Amniotic stem cell (primary cell): ENCODE measurements around the gene IP6K1.
"Not testable (repeated sequence)": the region's sequence is repeated elsewhere in the genome, so short reads cannot be mapped to it uniquely, and the experiment has no call there.

Source experiments
- DNase-seq: peaks from one replicate; lab custom pipeline; 2025; lab: John Stamatoyannopoulos, UW

Gene IP6K1

GRCh38 chr3:49786357-49787181, at the start of gene IP6K1:
IP6K1 (minus strand) TSS chr3:49786542; CDS start chr3:49748040, 38,502 bp downstream.
- DNase-seq, result peak; percentile 99

DNA sequence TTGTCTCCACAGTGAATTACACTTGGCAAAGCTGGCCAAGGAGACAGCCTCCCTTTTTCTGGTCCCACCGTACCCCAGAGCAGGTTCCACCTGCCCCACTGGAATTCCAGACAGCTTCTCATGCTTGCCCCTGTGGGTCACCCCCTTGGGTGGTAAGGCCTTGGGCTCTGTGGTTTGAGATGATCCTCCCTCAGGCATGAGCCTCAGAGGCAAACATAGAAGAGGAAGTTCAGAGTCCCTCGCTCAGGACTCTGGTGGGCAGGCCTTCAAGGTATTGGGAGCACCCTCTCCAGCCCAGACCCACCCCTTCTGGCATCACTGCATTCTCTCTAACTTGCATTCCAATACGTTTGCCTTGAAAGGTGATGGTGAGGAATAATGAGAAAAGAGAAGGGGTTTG, 45.0 kb upstream of the IP6K1 start:
- DNase-seq, result no peak

DNA sequence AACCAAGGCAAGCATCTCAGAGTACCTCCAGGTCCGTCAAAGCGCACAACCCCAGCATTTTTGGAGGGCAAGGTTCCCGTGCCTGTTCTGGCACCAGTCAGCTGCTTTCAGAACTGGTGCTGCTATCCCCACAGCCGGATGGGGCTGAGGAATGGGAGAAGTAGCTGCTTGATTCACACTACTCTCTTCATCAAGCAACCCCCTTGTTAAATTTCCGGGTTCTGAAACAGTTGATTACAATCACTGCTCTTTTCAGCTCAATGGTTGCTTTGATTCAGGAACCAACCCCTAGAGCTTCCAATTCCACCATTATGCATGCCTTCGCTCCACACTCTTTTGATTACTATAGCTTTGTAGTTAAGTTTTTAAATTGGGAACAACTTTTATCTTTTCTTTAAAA, 39.7 kb upstream of the IP6K1 start:
- no peak for DNase-seq

DNA sequence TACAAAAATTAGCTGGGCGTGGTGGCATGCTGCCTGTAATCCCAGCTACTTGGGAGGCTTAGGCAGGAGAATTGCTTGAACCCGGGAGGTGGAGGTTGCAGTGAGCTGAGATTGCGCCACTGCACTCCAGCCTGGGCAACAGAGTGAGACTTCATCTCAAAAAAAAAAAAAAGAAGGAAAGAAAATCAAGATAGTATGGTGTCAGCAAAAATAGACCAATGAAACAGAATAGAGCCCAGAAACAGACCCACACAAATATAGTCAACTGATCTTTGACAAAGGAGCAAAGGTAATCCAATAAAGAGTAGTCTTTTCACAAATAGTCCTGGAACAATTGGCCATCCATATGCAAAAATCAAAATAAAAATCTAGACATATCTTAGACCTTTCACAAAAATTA, 36.8 kb upstream of the IP6K1 start:
- DNase-seq, result not testable (repeated sequence)

GRCh38 chr3:49813497-49814174, 27.3 kb upstream of the IP6K1 start, which contains the start of gene UBA7:
UBA7 (minus strand) TSS chr3:49813953; CDS start chr3:49813787, 166 bp downstream.
- peak; percentile 19 for DNase-seq

- DNase-seq, result no peak
Observed at GRCh38 chr3:49812916-49813496, 26.7 kb upstream of the IP6K1 start.

GRCh38 chr3:49807431-49808114, 21.2 kb upstream of the IP6K1 start:
- DNase-seq, result no peak

DNA sequence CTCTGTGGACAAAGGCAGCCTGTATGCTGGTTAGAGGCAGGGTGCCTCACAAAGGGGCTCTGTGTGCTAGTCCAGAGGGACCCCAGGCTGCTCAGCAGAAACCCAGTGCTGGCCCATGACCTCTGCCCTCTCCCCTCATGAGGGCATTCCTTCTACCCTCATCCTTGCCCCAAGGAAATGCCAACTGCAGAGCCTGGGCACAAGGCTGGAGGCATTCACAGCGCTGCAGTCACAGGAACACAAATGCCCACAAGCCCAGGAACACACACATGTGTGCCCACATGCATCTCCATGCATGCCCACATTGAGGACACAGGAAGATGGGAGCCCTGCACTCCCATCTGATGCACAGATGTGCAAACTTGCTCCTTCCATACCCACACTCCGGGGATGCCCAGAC, 20.5 kb upstream of the IP6K1 start:
- DNase-seq, result no peak

DNA sequence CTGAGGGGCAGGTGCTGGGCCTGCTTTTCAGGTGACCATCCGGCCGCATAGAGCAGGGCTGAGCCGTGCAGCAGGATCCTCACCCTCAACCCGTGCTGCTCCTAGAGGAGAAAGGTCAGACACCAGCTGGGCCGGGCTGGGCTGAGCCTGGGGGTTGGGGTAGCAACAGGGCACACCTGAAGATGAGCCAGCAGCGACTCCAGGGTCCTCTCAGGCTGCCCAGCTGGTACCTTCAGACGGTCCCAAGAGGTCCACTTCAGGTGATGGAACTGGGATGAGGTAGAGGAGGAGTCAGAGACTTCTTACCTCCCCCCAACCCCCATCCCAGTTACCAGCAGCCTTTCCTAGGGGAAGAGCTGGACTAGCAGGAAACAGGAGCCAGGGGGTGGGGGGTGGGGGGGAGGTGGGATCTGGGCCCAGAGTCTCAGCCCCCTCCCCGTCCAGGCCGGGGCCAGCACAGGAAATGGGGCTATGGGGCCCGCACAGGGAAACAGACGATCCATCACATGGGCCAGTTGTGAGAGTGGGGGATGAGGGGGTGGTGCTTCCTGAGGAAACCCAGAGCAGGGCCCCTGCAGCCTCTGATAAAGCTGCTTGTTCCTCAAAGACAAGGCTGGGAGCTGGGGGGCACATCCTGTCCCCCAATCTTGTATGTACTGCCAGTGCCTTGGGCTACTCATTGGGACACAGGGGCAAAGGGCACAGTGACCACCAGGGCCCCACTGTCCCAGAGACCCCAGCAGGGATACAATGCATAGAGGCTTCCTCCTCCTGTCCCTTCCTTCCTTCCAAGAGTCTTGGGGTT, 19.8 kb upstream of the IP6K1 start:
- DNase-seq, result no peak

- no peak for DNase-seq
Observed at GRCh38 chr3:49805367-49805782, 19.0 kb upstream of the IP6K1 start.

DNA sequence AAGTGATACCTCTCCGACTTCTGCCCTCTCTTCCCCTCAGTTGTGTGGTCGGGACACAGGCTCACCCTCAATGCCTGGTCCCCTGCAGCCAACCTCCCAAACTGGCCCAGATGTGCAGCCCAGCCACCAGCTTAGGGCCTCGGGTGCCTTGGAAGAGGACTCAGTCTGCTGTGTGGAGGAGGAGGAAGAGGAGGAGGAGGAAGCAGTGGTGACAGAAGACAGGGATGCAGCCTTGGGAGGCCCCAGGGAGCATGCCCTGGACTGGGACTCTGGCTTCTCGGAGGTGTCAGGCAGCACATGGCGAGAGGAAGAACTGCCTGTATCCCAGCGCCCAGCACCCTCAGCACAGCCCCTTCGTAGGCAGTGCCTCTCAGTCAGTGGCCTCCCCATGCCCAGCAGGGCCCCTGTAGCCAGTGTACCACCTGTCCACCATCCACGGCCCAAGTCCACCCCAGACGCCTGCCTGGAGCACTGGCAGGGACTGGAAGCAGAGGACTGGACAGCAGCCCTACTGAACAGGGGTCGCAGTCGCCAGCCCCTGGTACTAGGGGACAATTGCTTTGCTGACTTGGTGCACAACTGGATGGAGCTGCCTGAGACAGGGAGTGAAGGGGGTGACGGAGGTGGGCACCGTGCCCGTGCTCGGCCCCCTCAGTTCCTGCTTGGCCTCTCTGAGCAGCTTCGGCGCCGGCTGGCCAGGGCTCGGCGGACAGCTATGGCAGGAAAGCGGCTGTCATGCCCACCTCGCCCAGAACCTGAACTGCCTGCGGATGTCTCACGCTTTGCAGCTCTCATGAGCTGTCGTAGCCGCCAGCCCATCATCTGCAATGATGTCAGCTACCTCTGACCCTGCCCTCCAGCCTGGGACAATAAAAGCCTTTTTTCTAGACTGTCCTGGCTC, 18.0 kb upstream of the IP6K1 start:
- DNase-seq, result no peak

- peak; percentile 43 for DNase-seq
Observed at GRCh38 chr3:49803465-49804140, 17.3 kb upstream of the IP6K1 start.

- DNase-seq, result peak; percentile 82
Observed at GRCh38 chr3:49802719-49803464, 16.6 kb upstream of the IP6K1 start, which contains the start of gene INKA1. INKA1 (plus strand) TSS chr3:49803261; CDS start chr3:49803393, 132 bp downstream.

DNA sequence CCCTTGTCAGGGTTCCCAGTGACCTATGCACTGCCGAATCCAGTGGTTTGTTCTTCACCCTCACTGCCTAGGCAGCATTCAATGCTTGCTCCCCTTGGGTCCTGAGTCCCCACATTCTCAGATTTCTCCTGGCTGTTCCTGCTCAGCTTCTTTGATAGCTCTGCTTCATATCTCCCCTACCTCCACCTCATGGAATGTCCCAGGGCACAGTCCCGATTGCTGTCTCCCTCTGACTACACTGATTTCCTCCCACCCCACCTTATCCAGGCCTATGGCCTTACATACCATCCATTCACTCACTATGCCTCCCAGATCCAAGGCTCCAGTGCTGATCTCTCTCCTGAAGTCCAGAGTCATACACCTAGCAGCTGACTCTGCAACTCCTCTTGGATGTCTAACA, 14.8 kb upstream of the IP6K1 start:
- no peak for DNase-seq

GRCh38 chr3:49799761-49800160, 13.4 kb upstream of the IP6K1 start, which contains the start of gene CDHR4:
CDHR4 (minus strand) TSS chr3:49799873; CDS start chr3:49799812, 61 bp downstream.
- DNase-seq, result peak; percentile 41

- no peak for DNase-seq
Observed at GRCh38 chr3:49799105-49799504, 12.8 kb upstream of the IP6K1 start.

GRCh38 chr3:49794926-49795905, 8.9 kb upstream of the IP6K1 start:
- no peak for DNase-seq

GRCh38 chr3:49794431-49794830, 8.1 kb upstream of the IP6K1 start:
- no peak for DNase-seq
